Measurements from ENCODE around the gene SEMA4C.

SEMA4C gene

GRCh38 chr2:96873651-96874096 lies 3.8 kb upstream of the SEMA4C start:
- Histone ChIP-seq H3K36me3 (ENCODE audit: control insufficient read depth in 2 of 2, insufficient read depth in 2 of 2, low read length in 2 of 2) (no peaks in the 10 kb centered on the region), H3K27me3 (ENCODE audit: control insufficient read depth in 2 of 2, insufficient read depth in 2 of 2, low read length in 2 of 2) (no peaks in the 10 kb centered on the region), H3K27ac (ENCODE audit: low read depth in 2 of 2, low read length in 2 of 2) (no peak overlapping the region), H3K4me1 (ENCODE audit: control insufficient read depth in 2 of 2, insufficient read depth in 2 of 2, low read length in 2 of 2) (peaks cover 6 to 25% of the 10 kb centered on the region in 2 donors), H3K9ac (ENCODE audit: low read depth in 1 of 2, low read length in 2 of 2) (no peak overlapping the region), H3K4me3 (ENCODE audit: low read length in 2 of 2) (no peak overlapping the region), H3K9me3 (ENCODE audit: control insufficient read depth in 2 of 2, low read length in 2 of 2) (no peaks in the 10 kb centered on the region)

- Histone ChIP-seq H3K4me1 (ENCODE audit: control insufficient read depth in 2 of 2, insufficient read depth in 2 of 2, low read length in 2 of 2) (peaks cover 10 to 31% of the 10 kb centered on the region in 2 donors), H3K36me3 (ENCODE audit: control insufficient read depth in 2 of 2, insufficient read depth in 2 of 2, low read length in 2 of 2) (no peaks in the 10 kb centered on the region), H3K27ac (ENCODE audit: low read depth in 2 of 2, low read length in 2 of 2) (no peak overlapping the region), H3K9ac (ENCODE audit: low read depth in 1 of 2, low read length in 2 of 2) (no peak overlapping the region), H3K4me3 (ENCODE audit: low read length in 2 of 2) (no peak overlapping the region), H3K27me3 (ENCODE audit: control insufficient read depth in 2 of 2, insufficient read depth in 2 of 2, low read length in 2 of 2) (no peaks in the 10 kb centered on the region), H3K9me3 (ENCODE audit: control insufficient read depth in 2 of 2, low read length in 2 of 2) (no peaks in the 10 kb centered on the region)
Observed at GRCh38 chr2:96872591-96873349, 2.9 kb upstream of the SEMA4C start.

- Histone ChIP-seq H3K4me1 (ENCODE audit: control insufficient read depth in 2 of 2, insufficient read depth in 2 of 2, low read length in 2 of 2) (peaks cover 19 to 49% of the 10 kb centered on the region in 2 donors), H3K36me3 (ENCODE audit: control insufficient read depth in 2 of 2, insufficient read depth in 2 of 2, low read length in 2 of 2) (peaks cover 1 to 3% of the 10 kb centered on the region in 2 donors), H3K9me3 (ENCODE audit: control insufficient read depth in 2 of 2, low read length in 2 of 2) (no peaks in the 10 kb centered on the region), H3K27ac (ENCODE audit: low read depth in 2 of 2, low read length in 2 of 2) (peak overlapping the region; percentile 84 to 85), H3K27me3 (ENCODE audit: control insufficient read depth in 2 of 2, insufficient read depth in 2 of 2, low read length in 2 of 2) (no peaks in the 10 kb centered on the region), H3K4me3 (ENCODE audit: low read length in 2 of 2) (peak overlapping the region; percentile 70 to 71), H3K9ac (ENCODE audit: low read depth in 1 of 2, low read length in 2 of 2) (peak overlapping the region; percentile 76)
Observed at GRCh38 chr2:96870626-96871255, 861 bp upstream of the SEMA4C start.

GRCh38 chr2:96869281-96869821 lies 529 bp downstream of the SEMA4C start:
- peak overlapping the region; percentile 84 to 85 for H3K27ac ChIP-seq (ENCODE audit: low read depth in 2 of 2, low read length in 2 of 2)
- H3K9me3 ChIP-seq (ENCODE audit: control insufficient read depth in 2 of 2, low read length in 2 of 2), result no peaks in the 10 kb centered on the region
- peaks cover 19 to 43% of the 10 kb centered on the region in 2 donors for H3K4me1 ChIP-seq (ENCODE audit: control insufficient read depth in 2 of 2, insufficient read depth in 2 of 2, low read length in 2 of 2)
- peak overlapping the region; percentile 75 to 84 for H3K9ac ChIP-seq (ENCODE audit: low read depth in 1 of 2, low read length in 2 of 2)
- peak overlapping the region; percentile 71 to 73 for H3K4me3 ChIP-seq (ENCODE audit: low read length in 2 of 2)
- no peaks in the 10 kb centered on the region for H3K27me3 ChIP-seq (ENCODE audit: control insufficient read depth in 2 of 2, insufficient read depth in 2 of 2, low read length in 2 of 2)
- peaks cover 14 to 16% of the 10 kb centered on the region in 2 donors for H3K36me3 ChIP-seq (ENCODE audit: control insufficient read depth in 2 of 2, insufficient read depth in 2 of 2, low read length in 2 of 2)

- Histone ChIP-seq H3K27ac (ENCODE audit: low read depth in 2 of 2, low read length in 2 of 2) (peak overlapping the region; percentile 84 to 85), H3K9ac (ENCODE audit: low read depth in 1 of 2, low read length in 2 of 2) (peak overlapping the region; percentile 75 to 84), H3K9me3 (ENCODE audit: control insufficient read depth in 2 of 2, low read length in 2 of 2) (no peaks in the 10 kb centered on the region), H3K4me1 (ENCODE audit: control insufficient read depth in 2 of 2, insufficient read depth in 2 of 2, low read length in 2 of 2) (peaks cover 19 to 37% of the 10 kb centered on the region in 2 donors), H3K36me3 (ENCODE audit: control insufficient read depth in 2 of 2, insufficient read depth in 2 of 2, low read length in 2 of 2) (peaks cover 20 to 22% of the 10 kb centered on the region in 2 donors), H3K4me3 (ENCODE audit: low read length in 2 of 2) (peak overlapping the region; percentile 71 to 73), H3K27me3 (ENCODE audit: control insufficient read depth in 2 of 2, insufficient read depth in 2 of 2, low read length in 2 of 2) (no peaks in the 10 kb centered on the region)
Observed at GRCh38 chr2:96868555-96869280, 1.2 kb downstream of the SEMA4C start.

GRCh38 chr2:96867756-96868554 lies 1.9 kb downstream of the SEMA4C start:
- Histone ChIP-seq H3K27ac (ENCODE audit: low read depth in 2 of 2, low read length in 2 of 2) (peak overlapping the region; percentile 84 to 85), H3K9ac (ENCODE audit: low read depth in 1 of 2, low read length in 2 of 2) (peak overlapping the region; percentile 72 to 84), H3K4me1 (ENCODE audit: control insufficient read depth in 2 of 2, insufficient read depth in 2 of 2, low read length in 2 of 2) (peaks cover 19 to 34% of the 10 kb centered on the region in 2 donors), H3K27me3 (ENCODE audit: control insufficient read depth in 2 of 2, insufficient read depth in 2 of 2, low read length in 2 of 2) (no peaks in the 10 kb centered on the region), H3K9me3 (ENCODE audit: control insufficient read depth in 2 of 2, low read length in 2 of 2) (no peaks in the 10 kb centered on the region), H3K36me3 (ENCODE audit: control insufficient read depth in 2 of 2, insufficient read depth in 2 of 2, low read length in 2 of 2) (peaks cover 27 to 30% of the 10 kb centered on the region in 2 donors), H3K4me3 (ENCODE audit: low read length in 2 of 2) (peak overlapping the region; percentile 71 to 73)

- H3K9ac ChIP-seq (ENCODE audit: low read depth in 1 of 2, low read length in 2 of 2), result peak overlapping the region; percentile 72 to 84
- peaks cover 19 to 34% of the 10 kb centered on the region in 2 donors for H3K4me1 ChIP-seq (ENCODE audit: control insufficient read depth in 2 of 2, insufficient read depth in 2 of 2, low read length in 2 of 2)
- no peaks in the 10 kb centered on the region for H3K9me3 ChIP-seq (ENCODE audit: control insufficient read depth in 2 of 2, low read length in 2 of 2)
- H3K36me3 ChIP-seq (ENCODE audit: control insufficient read depth in 2 of 2, insufficient read depth in 2 of 2, low read length in 2 of 2), result peaks cover 27 to 31% of the 10 kb centered on the region in 2 donors
- peak overlapping the region in 1 of 2 donors; percentile 84 for H3K27ac ChIP-seq (ENCODE audit: low read depth in 2 of 2, low read length in 2 of 2)
- no peaks in the 10 kb centered on the region for H3K27me3 ChIP-seq (ENCODE audit: control insufficient read depth in 2 of 2, insufficient read depth in 2 of 2, low read length in 2 of 2)
- H3K4me3 ChIP-seq (ENCODE audit: low read length in 2 of 2), result peak overlapping the region; percentile 71 to 73
Observed at GRCh38 chr2:96866986-96867755, 2.7 kb downstream of the SEMA4C start.

- Histone ChIP-seq H3K4me1 (ENCODE audit: control insufficient read depth in 2 of 2, insufficient read depth in 2 of 2, low read length in 2 of 2) (peaks cover 24 to 34% of the 10 kb centered on the region in 2 donors), H3K36me3 (ENCODE audit: control insufficient read depth in 2 of 2, insufficient read depth in 2 of 2, low read length in 2 of 2) (peaks cover 30 to 37% of the 10 kb centered on the region in 2 donors), H3K9me3 (ENCODE audit: control insufficient read depth in 2 of 2, low read length in 2 of 2) (no peaks in the 10 kb centered on the region), H3K27me3 (ENCODE audit: control insufficient read depth in 2 of 2, insufficient read depth in 2 of 2, low read length in 2 of 2) (no peaks in the 10 kb centered on the region), H3K27ac (ENCODE audit: low read depth in 2 of 2, low read length in 2 of 2) (no peak overlapping the region), H3K4me3 (ENCODE audit: low read length in 2 of 2) (peak overlapping the region in 1 of 2 donors; percentile 34), H3K9ac (ENCODE audit: low read depth in 1 of 2, low read length in 2 of 2) (no peak overlapping the region)
Observed at GRCh38 chr2:96866586-96866985, 3.3 kb downstream of the SEMA4C start.

- H3K27me3 ChIP-seq (ENCODE audit: control insufficient read depth in 2 of 2, insufficient read depth in 2 of 2, low read length in 2 of 2), result no peaks in the 10 kb centered on the region
- peaks cover 34 to 41% of the 10 kb centered on the region in 2 donors for H3K36me3 ChIP-seq (ENCODE audit: control insufficient read depth in 2 of 2, insufficient read depth in 2 of 2, low read length in 2 of 2)
- H3K4me1 ChIP-seq (ENCODE audit: control insufficient read depth in 2 of 2, insufficient read depth in 2 of 2, low read length in 2 of 2), result peaks cover 26 to 32% of the 10 kb centered on the region in 2 donors
- no peaks in the 10 kb centered on the region for H3K9me3 ChIP-seq (ENCODE audit: control insufficient read depth in 2 of 2, low read length in 2 of 2)
- H3K4me3 ChIP-seq (ENCODE audit: low read length in 2 of 2), result no peak overlapping the region
- no peak overlapping the region for H3K27ac ChIP-seq (ENCODE audit: low read depth in 2 of 2, low read length in 2 of 2)
- H3K9ac ChIP-seq (ENCODE audit: low read depth in 1 of 2, low read length in 2 of 2), result no peak overlapping the region
Observed at GRCh38 chr2:96866149-96866548, 3.7 kb downstream of the SEMA4C start.
